Astrocyte of the cerebellum (primary cell): Measurements from ENCODE around the gene KCNH1.

Experiments used
- DNase-seq: peaks from one replicate; pipeline ENCODE4 v3.0.0-alpha.2; 2011; ENCODE audit warnings: low read depth
- H3K4me3 ChIP-seq: 2 replicates; pipeline ENCODE4 v1.5.1; 2011; ENCODE audit warnings: mild to moderate bottlenecking, low read depth, low read length, moderate library complexity
- in situ Hi-C: cut with HindIII; loops from 2 replicates; pipeline ENCODE4 v1.10.0; 2017; ENCODE audit warnings: low sequenced_read_pairs
- TF ChIP-seq, protein P1 (sequence below): IDR thresholded peaks from 2 replicates; pipeline ENCODE4 v1.5.1; 2012; ENCODE audit warnings: low read length, low read depth, moderate library complexity, mild to moderate bottlenecking; ENCODE audit errors: missing control alignments

KCNH1 gene

DNA sequence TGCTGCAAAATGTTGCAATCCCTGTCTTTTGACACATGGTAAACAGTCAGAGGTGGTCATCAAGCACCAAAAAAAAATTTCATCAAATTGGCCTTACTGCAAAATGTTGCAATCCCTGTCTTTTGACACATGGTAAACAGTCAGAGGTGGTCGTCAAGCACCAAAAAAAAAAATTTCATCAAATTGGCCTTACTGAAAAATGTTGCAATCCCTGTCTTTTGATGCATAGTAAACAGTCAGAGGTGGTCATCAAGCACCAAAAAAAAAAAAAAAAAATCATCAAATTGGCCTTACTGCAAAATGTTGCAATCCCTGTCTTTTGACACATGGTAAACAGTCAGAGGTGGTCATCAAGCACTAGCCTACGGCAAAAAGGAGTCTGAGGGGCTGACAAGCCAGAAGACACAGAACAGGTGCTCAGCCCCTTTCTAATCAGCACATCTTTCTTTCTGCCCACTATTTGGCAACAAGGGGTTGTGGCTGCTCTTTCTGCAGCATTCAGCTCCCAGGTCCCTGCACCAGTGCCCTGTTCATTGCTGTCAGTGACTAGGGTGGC is 223.8 kb downstream of the KCNH1 start:
- no peak overlapping the region for H3K4me3 ChIP-seq
- in situ Hi-C loops, result no loop called here
- DNase-seq, result no peak
- TF ChIP-seq, protein P1, sequence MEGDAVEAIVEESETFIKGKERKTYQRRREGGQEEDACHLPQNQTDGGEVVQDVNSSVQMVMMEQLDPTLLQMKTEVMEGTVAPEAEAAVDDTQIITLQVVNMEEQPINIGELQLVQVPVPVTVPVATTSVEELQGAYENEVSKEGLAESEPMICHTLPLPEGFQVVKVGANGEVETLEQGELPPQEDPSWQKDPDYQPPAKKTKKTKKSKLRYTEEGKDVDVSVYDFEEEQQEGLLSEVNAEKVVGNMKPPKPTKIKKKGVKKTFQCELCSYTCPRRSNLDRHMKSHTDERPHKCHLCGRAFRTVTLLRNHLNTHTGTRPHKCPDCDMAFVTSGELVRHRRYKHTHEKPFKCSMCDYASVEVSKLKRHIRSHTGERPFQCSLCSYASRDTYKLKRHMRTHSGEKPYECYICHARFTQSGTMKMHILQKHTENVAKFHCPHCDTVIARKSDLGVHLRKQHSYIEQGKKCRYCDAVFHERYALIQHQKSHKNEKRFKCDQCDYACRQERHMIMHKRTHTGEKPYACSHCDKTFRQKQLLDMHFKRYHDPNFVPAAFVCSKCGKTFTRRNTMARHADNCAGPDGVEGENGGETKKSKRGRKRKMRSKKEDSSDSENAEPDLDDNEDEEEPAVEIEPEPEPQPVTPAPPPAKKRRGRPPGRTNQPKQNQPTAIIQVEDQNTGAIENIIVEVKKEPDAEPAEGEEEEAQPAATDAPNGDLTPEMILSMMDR, result no peak

DNA sequence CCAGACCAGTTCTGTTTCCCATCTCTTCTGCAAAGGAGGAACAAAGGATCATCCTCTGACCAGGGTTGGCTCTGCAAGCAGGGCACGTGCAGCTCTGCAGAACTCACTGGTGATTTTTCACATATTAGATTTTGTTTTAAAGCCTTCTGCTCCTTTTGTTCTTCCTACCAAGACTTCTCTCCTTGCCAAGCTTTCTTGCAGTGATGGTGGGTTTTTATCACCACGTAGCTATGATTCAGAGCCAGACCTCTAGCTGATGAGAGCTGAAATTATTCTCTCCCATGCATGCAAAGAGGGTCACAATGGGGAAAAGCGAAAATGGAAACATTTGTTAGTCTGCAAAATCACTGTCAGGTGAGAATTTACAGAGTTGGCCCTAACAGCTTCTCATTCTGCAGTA is 225.2 kb downstream of the KCNH1 start:
- H3K4me3 ChIP-seq, result no peak overlapping the region
- TF ChIP-seq, protein P1, result no peak
- in situ Hi-C loops, result no loop called here
- no peak for DNase-seq

DNA sequence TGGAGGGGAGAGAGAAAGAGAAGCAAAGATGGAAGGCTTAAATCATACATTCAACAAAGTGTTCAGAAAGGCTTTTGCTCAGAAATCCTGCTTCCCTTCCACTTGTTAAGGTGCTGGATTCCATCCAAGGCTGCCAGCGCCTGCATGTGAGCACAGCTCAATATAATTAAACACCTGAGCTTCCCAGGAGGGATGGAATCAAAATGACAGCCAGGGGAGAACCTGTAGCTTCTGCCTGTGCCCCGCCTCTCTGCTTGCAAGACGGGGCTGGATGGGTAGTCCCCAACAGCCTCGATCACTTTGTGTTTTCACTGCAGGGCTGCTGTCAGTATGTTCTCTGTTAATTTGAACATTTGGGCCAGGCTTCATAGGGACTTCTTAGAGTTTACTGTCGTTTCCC is 225.7 kb downstream of the KCNH1 start:
- in situ Hi-C loops, result no loop called here
- H3K4me3 ChIP-seq, result no peak overlapping the region
- DNase-seq, result no peak
- TF ChIP-seq, protein P1, result no peak

DNA sequence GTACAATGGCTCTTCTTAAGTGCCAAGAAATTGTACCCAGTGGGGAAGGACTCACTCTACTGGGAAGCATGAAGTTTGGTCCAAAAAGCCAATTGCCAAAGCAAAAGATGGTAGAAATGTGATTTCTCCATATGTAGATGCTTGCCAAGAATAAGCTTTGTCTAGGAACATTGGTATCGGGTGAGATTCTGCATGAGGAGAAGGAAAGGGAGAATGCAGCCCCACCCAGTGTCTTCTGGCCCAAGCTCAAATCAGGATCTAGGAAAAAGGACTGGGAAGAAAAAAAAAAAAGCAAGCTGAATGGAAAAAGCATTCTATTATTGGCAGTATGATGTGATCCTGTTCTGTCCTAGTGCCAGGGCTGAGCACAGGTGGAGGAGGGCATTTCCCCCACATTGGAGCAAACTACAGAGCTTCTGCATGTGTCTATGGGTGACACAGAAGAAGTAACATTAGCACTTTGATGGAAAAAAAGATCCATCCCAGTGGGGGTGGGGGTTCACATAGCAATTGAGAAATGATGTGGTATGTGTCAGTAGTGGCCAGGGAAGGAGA is 226.6 kb downstream of the KCNH1 start:
- in situ Hi-C loops, result no loop called here
- TF ChIP-seq, protein P1, result no peak
- no peak overlapping the region for H3K4me3 ChIP-seq
- DNase-seq, result no peak

DNA sequence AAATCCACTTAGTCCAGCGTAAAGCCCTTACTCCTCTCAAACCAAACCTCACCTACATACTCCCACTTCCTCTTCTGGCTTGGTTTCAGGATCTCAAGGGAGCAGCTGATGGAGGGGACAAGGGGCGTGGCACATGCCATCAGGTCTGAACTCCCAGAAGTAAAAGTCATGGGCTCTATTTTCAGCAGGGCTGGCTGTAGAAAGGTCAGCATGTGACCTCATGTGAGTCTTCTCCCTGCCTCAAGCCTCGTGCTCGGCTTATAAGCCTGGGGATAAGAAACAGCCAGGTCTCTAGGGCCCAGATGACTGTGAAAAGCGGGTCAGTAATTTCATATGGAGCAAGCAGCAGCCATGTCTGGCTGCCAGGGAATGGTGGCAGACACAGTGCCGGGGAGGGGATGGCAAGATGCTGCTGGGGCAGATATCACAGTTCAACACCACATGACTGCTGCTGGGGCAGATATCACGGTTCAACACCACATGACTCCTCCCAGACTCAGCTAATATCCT is 227.9 kb downstream of the KCNH1 start:
- in situ Hi-C loops, result no loop called here
- DNase-seq, result no peak
- H3K4me3 ChIP-seq, result no peak overlapping the region
- TF ChIP-seq, protein P1, result no peak

DNA sequence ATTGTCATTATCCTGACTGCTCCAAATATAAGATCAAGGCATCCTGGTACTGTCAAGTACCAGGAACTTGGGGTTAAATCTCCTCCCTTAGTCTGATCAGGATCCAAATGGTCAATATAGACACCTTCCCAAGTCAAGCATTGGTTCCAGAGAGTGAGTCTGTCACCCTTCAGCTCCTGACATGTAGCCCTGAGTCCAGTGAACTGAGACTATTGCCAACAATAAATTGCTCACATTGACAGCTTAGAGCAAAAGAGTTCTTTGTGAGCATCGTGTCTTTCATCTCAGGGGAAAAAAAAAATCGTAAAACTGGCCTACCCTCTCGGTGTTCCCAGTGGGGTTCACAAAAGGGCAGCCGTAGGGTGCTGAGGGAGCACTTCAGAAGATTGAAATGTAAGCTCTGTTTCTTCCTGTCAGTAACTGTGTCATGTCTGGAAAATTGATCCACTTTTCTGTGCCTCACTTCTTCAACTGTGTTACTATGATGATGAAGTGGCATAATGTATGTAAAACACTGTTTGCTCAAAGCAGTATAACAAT is 228.5 kb downstream of the KCNH1 start:
- H3K4me3 ChIP-seq, result no peak overlapping the region
- TF ChIP-seq, protein P1, result no peak
- in situ Hi-C loops, result no loop called here
- DNase-seq, result no peak
